Measurements from ENCODE around the gene PTBP1.

DNA sequence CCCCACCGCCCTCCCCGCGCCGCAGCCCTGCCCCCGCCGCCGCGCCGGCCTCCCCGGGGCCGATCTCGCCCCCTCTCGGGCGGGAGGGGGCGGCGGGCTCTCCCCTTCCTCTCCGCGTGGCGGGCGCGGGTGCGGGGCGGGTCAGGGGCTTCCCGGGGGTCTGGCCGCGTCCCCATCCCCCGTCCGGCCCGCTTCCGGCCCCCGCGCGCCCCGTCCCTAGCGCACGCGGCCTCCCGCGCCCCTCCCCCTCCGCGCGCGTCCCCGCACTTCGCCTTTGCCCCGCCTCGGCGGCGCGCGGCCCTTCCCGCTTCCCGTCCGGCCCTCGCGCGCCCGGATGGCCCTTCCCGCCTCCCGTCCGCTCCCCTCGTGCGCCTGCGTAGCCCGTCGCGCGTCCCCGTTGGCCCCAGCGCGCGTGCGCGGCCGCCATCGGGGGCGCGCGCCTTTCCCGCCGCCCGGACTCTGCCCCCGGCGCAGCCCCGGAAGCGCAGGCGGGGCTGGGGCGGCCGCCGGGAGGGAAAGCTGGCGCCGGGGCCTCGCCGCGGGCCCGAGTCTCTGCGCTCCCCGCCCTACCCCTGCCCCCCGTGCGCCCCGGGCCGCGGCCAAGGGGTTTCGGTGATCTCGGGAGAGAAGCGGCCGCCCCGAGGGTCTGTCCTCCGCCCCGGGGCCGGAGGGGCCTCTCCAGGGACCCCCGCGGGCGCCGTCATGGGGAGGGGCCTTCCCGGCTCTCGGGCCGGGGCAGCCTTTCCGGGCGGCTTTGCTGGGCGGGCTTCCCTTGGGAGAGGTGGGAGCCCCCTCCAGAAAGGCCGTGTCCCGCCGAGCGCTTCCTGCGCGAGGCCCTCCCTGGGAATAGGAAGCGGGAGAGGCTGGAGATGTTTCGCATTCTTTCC is 519 bp downstream of the PTBP1 start:
- TF ChIP-seq CTCF (conservative IDR thresholded peaks at IDR 0.05 in 1 of 2, IDR thresholded peaks at IDR 0.05 in 1 of 2; ENCODE audit: extremely low read depth in 1 of 2, insufficient read depth in 1 of 2, low read depth in 1 of 2, low read length in 2 of 2) (no peak), EZH2 (IDR thresholded peaks at IDR 0.05; ENCODE audit: borderline replicate concordance, low read length) (no peak)

All from mammary epithelial cell (primary cell).